HG03095 (cell line): Measurements from ENCODE around the gene CROCC.
A peak's percentile ranks its signal among the peaks of the same experiment; 100 is the strongest.
"Not testable (repeated sequence)": the region's sequence is repeated elsewhere in the genome, so short reads cannot be mapped to it uniquely, and the experiment has no call there.

Experiments
- ATAC-seq: cut with Tn5 transposase; IDR thresholded peaks from one replicate; pipeline ENCODE4 v1.9.1; 2021; ENCODE audit warnings: moderate library complexity; ENCODE audit not compliant: unreplicated experiment

The CROCC gene

GRCh38 chr1:16931206-16931934, 9.6 kb downstream of the CROCC start:
- ATAC-seq = not testable (repeated sequence)

GRCh38 chr1:16933945-16934344, 12.2 kb downstream of the CROCC start:
- not testable (repeated sequence) for ATAC-seq

GRCh38 chr1:16936580-16936979, 14.8 kb downstream of the CROCC start:
- not testable (repeated sequence) for ATAC-seq

DNA sequence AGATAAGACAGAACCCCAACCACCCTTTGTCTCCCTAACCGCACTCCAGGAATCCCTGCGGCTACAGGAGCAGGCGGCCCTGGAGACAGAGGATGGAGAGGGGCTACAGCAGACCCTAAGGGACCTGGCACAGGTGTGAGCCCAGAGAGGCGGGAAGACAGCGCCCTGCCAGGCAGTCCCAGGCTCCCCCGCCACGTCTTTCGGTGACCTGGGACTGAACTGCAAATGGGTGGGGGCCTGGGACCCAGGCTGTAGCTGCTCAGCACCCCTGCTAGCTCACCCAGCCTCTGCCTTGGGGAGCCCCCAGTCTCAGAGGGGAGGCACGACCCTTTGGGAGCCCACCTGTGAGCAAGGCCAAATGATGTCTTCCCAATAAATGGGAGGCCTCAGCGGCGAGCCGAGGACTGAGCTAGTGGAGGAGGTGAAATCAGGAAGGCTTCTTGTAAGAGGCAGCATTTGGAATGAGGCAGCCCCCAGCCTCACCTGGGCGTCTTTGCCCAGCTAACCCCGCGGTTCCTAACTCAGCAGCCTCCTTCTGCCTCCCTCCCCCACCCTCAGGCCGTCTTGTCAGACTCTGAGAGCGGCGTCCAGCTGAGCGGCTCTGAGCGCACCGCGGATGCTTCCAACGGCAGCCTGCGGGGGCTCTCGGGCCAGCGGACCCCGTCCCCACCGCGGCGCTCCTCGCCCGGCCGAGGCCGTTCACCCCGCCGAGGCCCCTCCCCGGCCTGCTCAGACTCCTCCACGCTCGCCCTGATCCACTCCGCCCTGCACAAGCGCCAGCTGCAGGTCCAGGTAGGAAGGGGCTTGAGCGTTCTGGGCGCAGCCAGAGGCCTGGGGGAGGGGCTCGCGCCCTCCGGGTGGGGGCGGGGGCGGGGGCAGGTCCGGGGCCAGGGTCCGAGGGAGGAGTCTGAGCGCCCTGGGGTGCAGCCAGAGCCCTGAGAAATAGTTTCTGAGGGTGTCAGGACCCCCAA, 16.9 kb downstream of the CROCC start:
- no peak for ATAC-seq

DNA sequence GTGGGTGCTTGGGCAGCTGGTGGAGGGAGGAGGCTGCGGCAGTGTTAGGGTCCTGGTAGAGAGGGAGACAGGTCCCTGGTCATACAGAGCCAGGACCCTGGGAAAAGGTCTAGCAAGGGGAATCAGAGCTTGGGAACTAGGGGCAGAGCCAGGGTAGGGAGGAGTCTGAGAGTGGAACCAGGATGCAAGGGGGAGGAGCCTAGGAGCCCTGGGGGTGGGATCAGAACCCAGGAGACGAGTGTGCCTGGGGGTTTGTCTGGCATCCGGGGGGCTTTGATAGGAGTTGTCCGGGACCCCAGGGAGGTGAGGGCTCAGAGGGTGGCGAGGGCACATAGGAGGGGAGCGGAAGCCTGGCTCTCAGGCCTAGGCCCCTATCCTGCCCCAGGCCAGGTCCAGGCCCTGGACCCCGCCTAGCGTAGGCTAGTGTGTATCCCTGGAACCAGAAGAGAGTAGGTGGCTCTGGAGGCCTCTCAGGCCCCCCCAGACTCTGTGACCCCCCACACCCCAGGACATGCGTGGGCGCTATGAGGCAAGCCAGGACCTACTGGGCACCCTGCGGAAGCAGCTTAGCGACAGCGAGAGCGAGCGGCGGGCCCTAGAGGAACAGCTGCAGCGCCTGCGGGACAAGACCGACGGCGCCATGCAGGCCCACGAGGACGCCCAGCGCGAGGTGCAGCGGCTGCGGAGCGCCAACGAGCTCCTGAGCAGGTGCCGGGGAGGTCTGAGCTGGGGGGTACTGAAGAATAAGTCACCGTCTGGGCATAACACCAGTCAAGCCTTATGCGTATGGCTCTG, 17.9 kb downstream of the CROCC start:
- not testable (repeated sequence) for ATAC-seq

DNA sequence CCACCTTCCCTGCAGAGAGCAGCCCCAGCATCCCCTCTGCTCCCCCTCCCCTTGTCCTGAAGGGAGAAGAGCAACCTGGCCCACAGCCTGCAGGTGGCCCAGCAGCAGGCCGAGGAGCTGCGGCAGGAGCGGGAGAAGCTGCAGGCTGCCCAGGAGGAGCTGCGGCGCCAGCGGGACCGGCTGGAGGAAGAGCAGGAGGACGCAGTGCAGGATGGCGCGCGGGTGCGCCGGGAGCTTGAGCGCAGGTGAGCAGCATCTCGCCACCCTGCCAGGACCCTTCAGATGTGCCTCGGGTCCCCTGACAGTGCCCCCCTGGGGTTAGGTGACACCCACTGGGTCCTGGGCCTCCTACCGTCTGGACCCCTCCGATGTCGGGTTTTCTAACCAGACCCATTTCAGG, 22.3 kb downstream of the CROCC start:
- ATAC-seq = no peak

DNA sequence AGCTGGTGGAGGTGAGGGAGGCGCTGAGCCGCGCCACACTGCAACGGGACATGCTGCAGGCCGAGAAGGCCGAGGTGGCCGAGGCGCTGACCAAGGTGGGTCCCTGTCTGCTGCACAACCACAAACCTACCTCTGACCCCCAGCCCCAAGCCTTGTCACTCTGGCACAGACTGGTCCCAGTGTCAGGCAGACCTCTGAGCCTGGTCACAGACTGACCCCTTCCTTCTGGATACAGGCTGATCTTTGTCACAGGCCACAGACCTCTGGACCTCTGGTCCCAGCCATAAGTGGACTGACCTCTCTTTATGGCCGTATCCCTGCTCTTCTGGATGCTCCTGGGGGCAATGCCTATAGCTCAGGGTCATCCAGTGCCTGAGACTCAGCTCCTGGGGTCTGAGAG, 23.8 kb downstream of the CROCC start:
- not testable (repeated sequence) for ATAC-seq

- ATAC-seq = not testable (repeated sequence)
These were observed 24.5 kb downstream of the CROCC start for GRCh38 chr1:16946185-16946584.

DNA sequence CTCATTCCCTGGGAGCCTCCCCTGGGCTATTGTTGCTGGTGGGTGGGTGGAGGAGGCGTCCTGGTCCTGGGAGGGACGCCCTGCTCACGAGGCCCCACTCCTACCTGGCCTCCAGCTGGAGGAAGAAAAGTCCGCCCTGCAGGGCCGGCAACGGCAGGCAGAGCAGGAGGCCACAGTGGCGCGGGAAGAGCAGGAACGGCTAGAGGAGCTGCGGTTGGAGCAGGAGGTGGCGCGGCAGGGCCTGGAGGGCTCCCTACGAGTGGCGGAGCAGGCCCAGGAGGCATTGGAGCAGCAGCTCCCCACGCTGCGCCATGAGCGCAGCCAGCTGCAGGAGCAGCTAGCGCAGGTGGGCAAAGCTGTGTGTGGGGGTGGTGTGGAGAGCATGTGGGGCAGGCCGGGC, 24.9 kb downstream of the CROCC start:
- ATAC-seq = no peak

- not testable (repeated sequence) for ATAC-seq
These were observed 26.7 kb downstream of the CROCC start for GRCh38 chr1:16948282-16948891.

GRCh38 chr1:16949026-16949425, 27.3 kb downstream of the CROCC start:
- not testable (repeated sequence) for ATAC-seq

DNA sequence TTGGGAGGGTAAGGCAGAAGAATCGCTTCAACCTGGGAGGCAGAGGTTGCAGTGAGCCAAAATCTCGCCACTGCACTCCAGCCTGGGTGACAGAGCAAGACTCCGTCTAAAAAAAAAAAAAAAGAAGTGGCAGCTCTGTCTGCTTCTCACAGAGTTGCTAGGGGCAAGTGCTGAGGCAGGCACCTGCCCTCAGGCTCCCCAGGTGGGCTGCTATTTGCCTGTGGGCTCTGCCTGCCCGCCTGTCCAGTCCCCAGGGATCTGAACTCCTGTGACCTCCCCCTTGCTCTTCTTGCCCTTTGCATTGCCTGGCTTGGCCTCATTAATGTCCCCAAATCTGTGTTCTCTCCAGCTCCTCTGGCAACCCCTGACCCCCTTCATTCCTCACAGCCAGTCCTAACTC, 30.6 kb downstream of the CROCC start:
- ATAC-seq = not testable (repeated sequence)

- no peak for ATAC-seq
These were observed 32.8 kb downstream of the CROCC start for GRCh38 chr1:16954579-16954978.

GRCh38 chr1:16955186-16955585, 33.5 kb downstream of the CROCC start:
- no peak for ATAC-seq

- no peak for ATAC-seq
These were observed 35.0 kb downstream of the CROCC start for GRCh38 chr1:16956775-16957174.

DNA sequence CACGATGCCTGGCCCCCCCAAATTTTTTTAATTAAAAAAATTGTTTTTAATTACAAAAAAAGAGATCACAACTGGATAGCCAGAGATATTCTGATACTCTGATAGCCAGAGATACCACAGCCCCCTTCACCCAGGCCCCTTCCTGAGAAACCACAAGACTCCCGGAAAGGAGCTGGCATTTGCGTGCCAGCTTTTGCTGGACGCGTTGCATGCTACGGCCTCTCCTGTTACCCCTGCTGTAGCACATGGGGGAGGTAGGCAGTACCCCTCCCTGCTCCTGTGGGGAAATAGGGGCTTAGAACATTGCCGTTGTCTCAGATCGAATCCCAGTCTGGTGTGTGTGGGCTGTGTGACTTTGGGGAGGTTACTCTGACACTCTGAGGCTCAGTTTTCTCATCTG, 36.0 kb downstream of the CROCC start:
- no peak for ATAC-seq

- ATAC-seq = no peak
These were observed 36.7 kb downstream of the CROCC start for GRCh38 chr1:16958475-16958874.

- ATAC-seq = peak; percentile 69
These were observed 39.0 kb downstream of the CROCC start for GRCh38 chr1:16960560-16961296.

- ATAC-seq = no peak
These were observed 39.8 kb downstream of the CROCC start for GRCh38 chr1:16961297-16962133.
